ENCODE results near the gene TTC39C.
"Not testable (repeated sequence)": the region's sequence is repeated elsewhere in the genome, so short reads cannot be mapped to it uniquely, and the experiment has no call there.

TTC39C gene

GRCh38 chr18:24056506-24056905, 42.0 kb downstream of the TTC39C start:
- Histone ChIP-seq H3K27ac (ENCODE audit: low read length) (no peak overlapping the region), H3K9ac (ENCODE audit: low read depth, low read length) (no peak overlapping the region), H3K4me3 (ENCODE audit: low read depth in 1 of 2, low read length in 2 of 2) (no peak overlapping the region), H3K9me3 (ENCODE audit: insufficient read depth, low read length, severe bottlenecking) (no peaks in the 10 kb centered on the region), H3K79me2 (ENCODE audit: insufficient read depth, low read length) (peaks cover 72% of the 10 kb centered on the region), H3K4me2 (ENCODE audit: insufficient read depth, low read length) (no peak overlapping the region), H3K36me3 (ENCODE audit: insufficient read depth, low read length) (no peaks in the 10 kb centered on the region), H3K27me3 (ENCODE audit: insufficient read depth, low read length, poor library complexity) (no peaks in the 10 kb centered on the region), H4K20me1 (ENCODE audit: insufficient read depth, low read length) (peaks cover 51% of the 10 kb centered on the region; the same call in 1 of the 2 replicates), H3K4me1 (ENCODE audit: insufficient read depth, low read length) (no peaks in the 10 kb centered on the region), H2AFZ (ENCODE audit: low read depth, low read length) (no peak overlapping the region)
- ATAC-seq (ENCODE audit: insufficient read depth, low read depth) (no peak), DNase-seq (no peak)
- no peak for TF ChIP-seq CTCF (IDR thresholded peaks at IDR 0.05; ENCODE audit: borderline replicate concordance, extremely low read depth, low read length, poor library complexity, severe bottlenecking)
- TF ChIP-seq EZH2 (IDR thresholded peaks at IDR 0.05; ENCODE audit: borderline replicate concordance, low read depth, low read length, severe bottlenecking): no peak

- Histone ChIP-seq H3K9me3 (ENCODE audit: insufficient read depth, low read length, severe bottlenecking) (no peaks in the 10 kb centered on the region), H3K4me3 (ENCODE audit: low read depth in 1 of 2, low read length in 2 of 2) (no peak overlapping the region), H3K79me2 (ENCODE audit: insufficient read depth, low read length) (peaks cover 72% of the 10 kb centered on the region), H3K4me2 (ENCODE audit: insufficient read depth, low read length) (no peak overlapping the region), H3K4me1 (ENCODE audit: insufficient read depth, low read length) (no peaks in the 10 kb centered on the region), H3K27me3 (ENCODE audit: insufficient read depth, low read length, poor library complexity) (no peaks in the 10 kb centered on the region), H4K20me1 (ENCODE audit: insufficient read depth, low read length) (peaks cover 55% of the 10 kb centered on the region), H2AFZ (ENCODE audit: low read depth, low read length) (no peak overlapping the region), H3K9ac (ENCODE audit: low read depth, low read length) (no peak overlapping the region), H3K36me3 (ENCODE audit: insufficient read depth, low read length) (no peaks in the 10 kb centered on the region), H3K27ac (ENCODE audit: low read length) (no peak overlapping the region)
- TF ChIP-seq CTCF (IDR thresholded peaks at IDR 0.05; ENCODE audit: borderline replicate concordance, extremely low read depth, low read length, poor library complexity, severe bottlenecking) (no peak), EZH2 (IDR thresholded peaks at IDR 0.05; ENCODE audit: borderline replicate concordance, low read depth, low read length, severe bottlenecking) (no peak)
- DNase-seq (no peak), ATAC-seq (ENCODE audit: insufficient read depth, low read depth) (no peak)
These were observed 43.2 kb downstream of the TTC39C start for GRCh38 chr18:24057804-24058203.

GRCh38 chr18:24059385-24059784, 44.8 kb downstream of the TTC39C start:
- not testable (repeated sequence) for H3K36me3 ChIP-seq (ENCODE audit: insufficient read depth, low read length); H3K9ac ChIP-seq (ENCODE audit: low read depth, low read length); ATAC-seq (ENCODE audit: insufficient read depth, low read depth); H2AFZ ChIP-seq (ENCODE audit: low read depth, low read length); H3K4me2 ChIP-seq (ENCODE audit: insufficient read depth, low read length); H3K9me3 ChIP-seq (ENCODE audit: insufficient read depth, low read length, severe bottlenecking); H3K4me3 ChIP-seq (ENCODE audit: low read depth in 1 of 2, low read length in 2 of 2); H3K27ac ChIP-seq (ENCODE audit: low read length); H3K27me3 ChIP-seq (ENCODE audit: insufficient read depth, low read length, poor library complexity); DNase-seq; H3K4me1 ChIP-seq (ENCODE audit: insufficient read depth, low read length)
- Histone ChIP-seq H4K20me1 (ENCODE audit: insufficient read depth, low read length) (peaks cover 54% of the 10 kb centered on the region), H3K79me2 (ENCODE audit: insufficient read depth, low read length) (peaks cover 66% of the 10 kb centered on the region)

- peaks cover 61% of the 10 kb centered on the region for H3K79me2 ChIP-seq (ENCODE audit: insufficient read depth, low read length)
- TF ChIP-seq EZH2 (IDR thresholded peaks at IDR 0.05; ENCODE audit: borderline replicate concordance, low read depth, low read length, severe bottlenecking) (no peak), CTCF (IDR thresholded peaks at IDR 0.05; ENCODE audit: borderline replicate concordance, extremely low read depth, low read length, poor library complexity, severe bottlenecking) (no peak)
- H3K4me1 ChIP-seq (ENCODE audit: insufficient read depth, low read length): no peaks in the 10 kb centered on the region
- no peak overlapping the region for H3K9ac ChIP-seq (ENCODE audit: low read depth, low read length)
- H3K36me3 ChIP-seq (ENCODE audit: insufficient read depth, low read length): no peaks in the 10 kb centered on the region
- H2AFZ ChIP-seq (ENCODE audit: low read depth, low read length): no peak overlapping the region
- peaks cover 53% of the 10 kb centered on the region for H4K20me1 ChIP-seq (ENCODE audit: insufficient read depth, low read length)
- no peak for ATAC-seq (ENCODE audit: insufficient read depth, low read depth)
- no peak overlapping the region for H3K4me2 ChIP-seq (ENCODE audit: insufficient read depth, low read length)
- no peaks in the 10 kb centered on the region for H3K9me3 ChIP-seq (ENCODE audit: insufficient read depth, low read length, severe bottlenecking)
- DNase-seq: no peak
- no peak overlapping the region for H3K27ac ChIP-seq (ENCODE audit: low read length)
- no peak overlapping the region for H3K4me3 ChIP-seq (ENCODE audit: low read depth in 1 of 2, low read length in 2 of 2)
- no peaks in the 10 kb centered on the region for H3K27me3 ChIP-seq (ENCODE audit: insufficient read depth, low read length, poor library complexity)
These were observed 46.1 kb downstream of the TTC39C start for GRCh38 chr18:24060644-24061043.

All from DND-41 (cell line).